ENCODE data around the gene LINGO1.

The LINGO1 gene

DNA sequence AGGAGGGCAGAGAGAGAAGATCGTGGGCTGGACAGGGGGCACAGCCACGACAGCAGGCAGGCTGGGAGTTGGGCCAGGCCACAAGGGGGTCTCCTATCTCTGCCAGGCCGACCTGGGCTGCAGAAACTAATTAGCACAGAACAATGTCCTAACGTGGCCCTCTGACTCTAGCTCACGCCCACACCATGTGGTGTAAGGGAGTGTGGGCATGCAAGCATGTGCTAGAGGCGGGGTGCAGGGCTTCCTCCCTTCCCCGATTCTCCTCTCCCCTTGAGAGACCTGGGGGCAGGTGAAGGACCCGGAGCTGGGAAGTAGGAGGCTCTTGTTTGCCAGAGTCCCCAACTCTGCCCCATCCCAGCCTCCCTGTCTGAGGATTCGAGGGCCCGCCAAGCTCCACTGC is 65.5 kb downstream of the LINGO1 start:
- no peak for DNase-seq

DNA sequence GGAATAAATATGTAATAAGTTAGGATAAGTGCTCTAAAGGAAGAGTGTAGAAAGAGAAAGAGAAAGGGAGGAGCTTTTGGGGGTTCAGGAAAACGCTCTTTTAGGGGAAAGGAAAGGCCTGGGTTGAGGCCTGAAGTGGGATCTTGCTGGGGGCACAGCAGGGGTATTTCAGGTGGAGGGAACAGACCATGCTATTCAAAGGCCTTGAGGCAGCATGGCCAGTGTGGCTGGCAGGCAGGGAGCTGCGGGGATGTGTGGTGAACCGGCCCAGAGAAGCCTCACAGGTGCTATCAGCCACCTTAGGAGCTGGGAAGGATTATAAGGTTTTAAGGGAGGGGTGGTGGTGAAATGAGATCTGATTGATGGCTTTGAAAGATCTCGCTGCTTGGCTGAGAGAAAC is 66.6 kb downstream of the LINGO1 start:
- no peak for DNase-seq

DNA sequence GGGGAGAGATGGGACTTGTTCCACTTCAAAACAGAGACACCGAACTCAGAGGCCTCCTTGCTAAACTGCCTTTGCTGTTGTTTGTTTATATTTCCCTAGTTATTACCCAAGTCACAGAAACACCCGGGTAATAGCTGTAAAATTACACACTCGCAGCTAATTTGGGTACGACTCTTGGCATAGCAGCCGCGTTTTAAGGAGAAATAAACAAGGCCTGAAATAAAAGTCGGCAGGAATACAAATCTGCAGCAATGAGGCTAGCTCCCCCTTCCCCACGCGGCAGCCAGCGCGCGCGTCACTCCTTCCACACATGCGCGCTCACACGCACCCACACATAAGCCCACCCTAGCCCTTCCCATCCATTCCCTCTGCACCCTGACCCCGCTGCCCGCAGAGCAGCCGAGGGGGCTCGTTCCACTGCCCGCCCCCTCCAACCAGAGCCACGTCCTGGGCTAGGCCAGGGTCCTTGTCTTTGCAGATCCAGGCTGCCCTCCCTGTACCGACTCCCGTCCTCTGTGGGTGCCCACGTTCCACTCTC is 67.3 kb downstream of the LINGO1 start:
- no peak for DNase-seq

DNA sequence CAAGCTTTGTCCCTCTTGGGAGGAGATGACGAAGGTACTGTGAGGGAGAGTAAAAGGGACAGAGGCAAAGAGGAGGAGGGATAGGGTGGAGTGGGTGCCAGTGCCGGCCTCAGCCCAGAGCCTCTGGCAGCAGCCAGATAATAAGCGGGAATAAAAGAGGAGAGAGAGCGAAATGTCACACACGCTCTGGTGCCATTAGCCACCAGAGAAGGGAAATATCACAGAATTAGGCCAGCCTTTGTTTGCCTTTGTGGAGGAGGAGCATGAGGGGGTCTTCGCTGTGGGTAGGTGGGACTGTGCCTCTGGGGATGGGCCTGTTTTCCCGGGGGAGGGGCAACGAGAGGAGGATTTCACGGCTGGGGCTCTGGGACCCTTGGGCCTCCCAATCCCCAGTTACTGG is 67.8 kb downstream of the LINGO1 start:
- DNase-seq, result no peak

DNA sequence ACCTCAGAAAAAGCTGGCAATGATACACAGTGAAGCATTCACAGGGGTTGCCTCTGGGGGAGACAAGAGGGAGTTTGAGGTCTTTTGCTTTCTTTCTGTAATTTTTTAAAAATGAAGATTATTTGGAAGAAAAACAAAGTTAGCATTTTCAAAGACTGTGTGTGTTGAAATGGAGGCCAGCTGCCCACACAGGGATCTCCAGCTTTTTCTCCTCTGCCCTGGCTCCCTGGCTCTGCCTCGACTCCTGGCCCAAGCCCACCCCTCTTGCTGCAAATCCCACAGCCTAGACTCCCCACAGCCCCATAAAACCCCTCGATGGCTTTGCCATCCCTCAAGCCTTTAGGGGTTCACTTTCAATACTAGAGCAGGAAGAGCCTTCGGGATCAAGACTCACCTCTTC is 68.4 kb downstream of the LINGO1 start:
- DNase-seq, result no peak

DNA sequence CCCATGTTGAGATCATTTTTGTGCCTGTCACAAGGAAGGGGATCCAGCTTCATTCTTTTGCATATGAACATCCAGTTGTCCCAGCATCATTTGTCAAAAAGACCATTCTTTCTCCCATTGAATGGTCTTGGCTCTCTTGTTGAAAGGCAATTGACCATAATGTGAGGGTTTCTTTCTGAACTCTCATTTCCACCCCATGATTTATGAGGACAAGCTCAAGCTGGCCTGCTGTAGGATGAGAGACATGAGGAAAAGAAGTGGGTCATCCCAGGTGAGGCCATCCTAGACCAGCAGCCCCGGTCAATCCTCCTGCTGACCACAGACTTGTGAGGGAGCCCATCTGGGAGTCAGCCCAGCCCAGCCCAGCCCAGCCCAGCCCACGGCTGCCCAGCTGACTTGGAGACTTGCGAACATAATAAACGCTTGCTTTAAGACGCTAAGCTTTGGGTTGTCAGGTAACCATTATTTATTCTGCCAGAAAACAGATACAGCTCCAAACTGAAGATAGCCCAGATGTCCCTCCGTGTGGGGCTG is 69.0 kb downstream of the LINGO1 start:
- DNase-seq, result no peak

All from NCI-H2171 (cell line).